HPDE6-E6E7 (cell line): ENCODE data around the gene CLDND1.
"Not testable (repeated sequence)": the region's sequence is repeated elsewhere in the genome, so short reads cannot be mapped to it uniquely, and the experiment has no call there.

ENCODE experiments used
- DNase-seq: peaks from one replicate; pipeline ENCODE4 v3.0.0; 2011; ENCODE audit warnings: missing footprints; ENCODE audit errors: extremely low spot score

The CLDND1 gene

GRCh38 chr3:98522544-98523281 is at the start of gene CLDND1:
TSS of gene CLDND1 (minus strand) at chr3:98522902. CDS start at chr3:98521424, 1,478 bp downstream.
- DNase-seq: peak; percentile 95

- no peak for DNase-seq
Observed at GRCh38 chr3:98568402-98568801, 45.7 kb upstream of the CLDND1 start.

- DNase-seq: no peak
Observed at GRCh38 chr3:98567666-98568270, 45.1 kb upstream of the CLDND1 start.

DNA sequence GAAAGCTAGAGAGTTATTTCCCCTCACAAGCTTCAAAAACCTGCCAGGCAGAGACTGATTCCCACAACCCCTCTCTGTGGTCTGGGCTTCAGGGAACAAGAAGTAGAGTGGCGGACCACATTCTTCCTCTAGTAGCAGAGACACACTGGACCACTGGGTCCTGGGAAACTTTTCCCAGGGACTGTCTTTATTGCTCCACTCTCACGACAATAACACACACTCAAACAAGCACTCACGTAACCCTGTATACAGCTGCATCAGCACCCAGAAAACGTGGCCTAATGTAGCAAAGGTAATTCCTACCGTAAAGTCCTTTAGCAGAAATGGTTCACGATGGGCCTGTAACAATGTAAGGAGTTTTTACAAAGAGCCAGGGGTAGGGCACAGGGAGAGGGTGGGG is 43.1 kb upstream of the CLDND1 start:
- no peak for DNase-seq

- DNase-seq: no peak
Observed at GRCh38 chr3:98565237-98565643, 42.5 kb upstream of the CLDND1 start.

- DNase-seq: no peak
Observed at GRCh38 chr3:98564282-98565005, 41.7 kb upstream of the CLDND1 start.

GRCh38 chr3:98563661-98564281 is 41.1 kb upstream of the CLDND1 start:
- peak; percentile 27 for DNase-seq

- DNase-seq: no peak
Observed at GRCh38 chr3:98561727-98562521, 39.2 kb upstream of the CLDND1 start.

DNA sequence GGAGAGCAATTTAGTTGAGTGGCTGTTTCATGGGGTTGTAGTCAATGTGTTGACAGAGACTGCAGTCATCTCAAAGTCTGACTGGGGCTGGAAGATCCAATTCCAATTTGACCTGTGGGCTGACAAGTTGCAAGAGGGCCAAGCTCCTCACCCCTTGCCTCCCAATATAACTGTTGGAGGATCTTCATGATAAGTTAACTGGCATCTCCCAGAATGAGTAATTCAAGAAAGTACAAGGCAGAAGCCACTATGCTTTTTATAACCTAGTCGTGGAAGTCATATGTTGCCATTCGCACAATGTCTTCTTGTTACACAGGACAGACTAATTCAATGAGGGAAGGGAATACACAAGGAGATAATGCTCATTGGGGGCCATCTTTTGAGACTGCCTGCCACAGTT is 38.2 kb upstream of the CLDND1 start:
- DNase-seq: no peak

- DNase-seq: not testable (repeated sequence)
Observed at GRCh38 chr3:98559769-98560168, 37.1 kb upstream of the CLDND1 start.

DNA sequence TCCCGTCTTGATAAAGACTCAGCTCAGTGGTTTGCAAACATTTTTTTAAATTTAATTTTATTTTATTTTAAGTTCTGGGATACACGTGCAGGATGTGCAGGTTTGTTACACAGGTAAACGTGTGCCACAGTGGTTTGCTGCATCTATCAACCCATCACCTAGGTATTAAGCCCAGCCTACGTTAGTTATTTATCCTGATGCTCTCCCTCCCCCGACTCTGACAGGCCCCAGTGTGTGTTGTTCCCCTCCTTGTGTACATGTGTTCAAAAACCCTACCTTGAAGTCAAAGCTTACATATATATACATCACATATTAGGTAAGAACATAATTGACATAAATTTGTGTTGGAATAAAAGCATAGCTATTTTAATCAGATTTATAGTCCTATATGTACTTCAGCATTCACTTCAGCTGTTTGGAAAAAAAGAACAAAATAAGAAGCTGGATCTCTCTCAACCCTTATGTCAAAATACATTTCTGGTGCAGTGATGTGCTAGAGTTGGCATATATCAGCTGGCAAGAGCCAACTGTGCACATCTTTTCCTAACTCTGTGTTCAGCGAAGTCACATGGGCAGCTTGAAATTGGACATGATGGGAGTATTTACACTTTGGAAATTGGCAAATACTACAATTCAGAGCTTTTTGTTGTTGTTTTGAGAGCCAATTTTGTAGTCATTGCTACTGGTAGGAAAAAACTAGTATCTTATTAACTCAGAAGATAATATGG is 35.6 kb upstream of the CLDND1 start:
- no peak for DNase-seq

DNA sequence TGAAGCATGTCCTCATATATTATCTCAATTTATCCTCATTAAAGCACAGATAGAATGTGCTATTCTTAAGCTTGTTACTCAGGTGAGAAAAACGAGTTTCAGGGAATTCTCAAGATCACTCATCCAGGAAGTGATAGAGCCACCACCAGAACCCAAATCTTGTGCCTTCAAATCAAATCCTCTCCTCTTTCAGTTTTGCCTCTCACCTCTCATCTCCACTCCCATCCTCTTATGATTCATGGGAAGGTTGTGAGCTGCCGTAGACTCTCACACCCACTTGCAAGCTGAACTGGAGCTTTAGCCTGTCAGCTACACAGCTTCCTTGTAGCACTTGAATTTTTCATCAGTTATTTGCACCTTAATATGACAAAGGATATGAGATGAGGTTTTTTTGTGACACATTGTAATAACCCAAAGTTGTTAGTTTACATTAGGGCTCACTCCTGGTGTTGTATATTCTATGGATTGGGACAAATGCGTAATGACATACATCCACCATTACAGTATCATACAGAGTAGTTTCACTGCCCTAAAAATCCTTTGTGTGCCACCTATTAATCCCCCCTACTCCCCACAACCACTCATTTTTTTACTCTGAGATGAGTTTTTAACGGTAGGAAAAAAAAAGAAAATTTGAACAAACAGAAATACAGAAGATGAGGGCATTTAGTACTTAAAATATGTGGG is 34.8 kb upstream of the CLDND1 start:
- no peak for DNase-seq

- no peak for DNase-seq
Observed at GRCh38 chr3:98556164-98557130, 33.7 kb upstream of the CLDND1 start.

- DNase-seq: no peak
Observed at GRCh38 chr3:98555025-98555379, 32.3 kb upstream of the CLDND1 start.

DNA sequence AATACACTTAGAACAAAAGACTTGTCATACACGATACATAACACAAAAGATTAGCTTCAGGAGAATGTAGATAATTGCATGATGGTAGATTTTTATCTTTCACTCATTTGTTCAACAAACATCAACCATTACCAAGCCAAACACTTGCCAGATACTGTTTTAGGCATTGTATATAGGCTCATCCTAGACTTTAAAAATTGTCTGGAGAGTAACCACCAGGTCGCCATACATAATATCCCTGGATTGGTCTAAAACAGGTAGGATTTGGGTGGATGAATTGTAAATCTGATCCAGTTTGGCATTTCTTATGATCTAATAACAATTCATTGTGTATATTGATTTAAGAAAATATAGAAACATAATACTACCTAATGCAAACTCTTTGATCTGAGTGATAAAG is 31.9 kb upstream of the CLDND1 start:
- DNase-seq: no peak

DNA sequence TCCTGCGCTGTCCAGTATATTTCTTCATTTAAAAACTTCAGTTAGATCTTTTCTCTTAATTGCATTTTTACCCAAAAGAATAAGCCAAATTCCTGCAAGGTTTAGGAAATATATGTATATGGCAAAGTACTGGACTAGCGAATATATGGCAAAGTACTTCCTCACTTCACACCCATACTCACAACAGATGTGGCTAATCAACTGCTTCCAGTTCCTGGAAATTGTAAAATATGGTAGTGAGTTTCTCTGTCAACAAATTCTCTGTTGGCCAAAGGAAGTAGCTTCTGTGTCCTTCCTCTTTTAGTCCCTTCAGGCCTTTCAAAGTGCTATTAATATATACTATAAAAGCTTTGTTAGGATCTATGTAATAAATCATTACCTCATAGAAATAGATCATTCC is 31.1 kb upstream of the CLDND1 start:
- DNase-seq: no peak

- no peak for DNase-seq
Observed at GRCh38 chr3:98553021-98553563, 30.4 kb upstream of the CLDND1 start.

DNA sequence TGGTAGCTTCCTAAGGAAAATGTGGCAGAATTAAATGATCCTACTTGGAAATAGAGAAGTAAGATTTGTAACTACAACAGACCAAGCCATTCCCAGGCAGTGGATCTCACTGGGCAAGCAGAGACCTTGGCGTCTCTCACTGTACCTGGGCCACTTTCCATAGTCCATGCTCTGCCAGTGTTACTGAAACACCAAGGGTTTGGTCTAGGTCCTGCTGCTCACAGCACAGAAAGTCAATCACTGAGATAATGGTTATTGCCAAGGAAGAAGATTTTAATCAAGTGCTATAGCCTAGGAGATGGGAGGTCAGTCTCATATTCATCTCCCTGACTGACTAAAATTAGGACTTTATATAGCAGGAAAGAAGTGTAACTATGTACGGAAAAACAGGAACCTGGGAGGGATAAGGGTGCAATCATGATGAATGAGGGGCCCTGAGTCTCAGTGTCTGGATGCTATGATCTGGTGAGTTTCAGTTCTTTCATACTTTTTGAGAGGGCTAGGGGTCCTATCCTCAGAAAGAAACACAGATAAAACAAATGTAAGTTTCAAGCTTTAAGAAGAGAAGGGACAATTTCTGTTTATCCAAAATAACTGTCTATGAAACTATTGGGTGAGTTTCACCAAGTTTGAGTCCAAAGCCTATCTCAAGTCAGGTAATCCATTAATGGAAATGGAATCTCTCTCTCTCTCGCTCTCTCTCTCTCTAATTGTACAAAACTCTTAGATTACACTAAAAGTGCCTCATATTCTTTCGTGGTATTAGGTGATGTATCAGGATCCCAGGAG is 29.7 kb upstream of the CLDND1 start:
- DNase-seq: no peak
